22Rv1 (cell line): ENCODE data around the gene LTN1.

Source experiments
- H3K27ac ChIP-seq: fragments of 450-650 bp; 2 replicates; pipeline ENCODE4 v1.5.1; 2017
- CTCF ChIP-seq: fragments of 450-650 bp; IDR thresholded peaks from 2 replicates; pipeline ENCODE4 v1.5.1; 2017; ENCODE audit warnings: mild to moderate bottlenecking
- ZFX ChIP-seq: fragments of 450-650 bp; IDR thresholded peaks from 2 replicates; pipeline ENCODE4 v1.6.1; 2017; ENCODE audit warnings: antibody characterized with exemption, borderline replicate concordance

Gene LTN1

GRCh38 chr21:28928578-28929420 lies 63.9 kb downstream of the LTN1 start:
- TF ChIP-seq ZFX (no peak), CTCF (no peak)

DNA sequence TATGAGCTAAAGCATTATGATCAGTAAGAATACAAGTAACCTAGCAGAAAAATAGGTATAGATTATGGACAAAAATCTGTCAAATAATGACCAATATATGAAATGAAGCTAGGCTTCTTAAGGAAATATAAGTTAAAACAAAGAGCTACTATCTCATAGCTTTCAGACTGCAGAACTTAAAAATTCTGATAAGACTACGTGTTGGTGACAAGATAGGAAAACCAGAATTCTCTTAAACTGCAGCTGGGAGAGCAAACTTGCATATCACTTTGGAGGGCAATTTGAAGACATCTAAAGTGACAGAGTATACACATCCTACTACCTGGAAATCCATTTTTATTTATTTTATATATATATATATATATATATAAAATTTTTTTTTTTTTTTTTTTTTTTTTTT lies 65.5 kb downstream of the LTN1 start:
- no peak overlapping the region for H3K27ac ChIP-seq
- no peak for TF ChIP-seq ZFX
- TF ChIP-seq CTCF, result no peak

More at GRCh38 chr21:28928578-28929420, 63.9 kb downstream of the LTN1 start:
- no peak overlapping the region for H3K27ac ChIP-seq

- no peak for TF ChIP-seq ZFX
- no peak for TF ChIP-seq CTCF
Observed at GRCh38 chr21:28923439-28923975, 69.2 kb downstream of the LTN1 start.

GRCh38 chr21:28922368-28922767 lies 70.3 kb downstream of the LTN1 start:
- TF ChIP-seq ZFX (no peak), CTCF (no peak)
- no peak overlapping the region for H3K27ac ChIP-seq

More at GRCh38 chr21:28923439-28923975, 69.2 kb downstream of the LTN1 start:
- H3K27ac ChIP-seq, result no peak overlapping the region

DNA sequence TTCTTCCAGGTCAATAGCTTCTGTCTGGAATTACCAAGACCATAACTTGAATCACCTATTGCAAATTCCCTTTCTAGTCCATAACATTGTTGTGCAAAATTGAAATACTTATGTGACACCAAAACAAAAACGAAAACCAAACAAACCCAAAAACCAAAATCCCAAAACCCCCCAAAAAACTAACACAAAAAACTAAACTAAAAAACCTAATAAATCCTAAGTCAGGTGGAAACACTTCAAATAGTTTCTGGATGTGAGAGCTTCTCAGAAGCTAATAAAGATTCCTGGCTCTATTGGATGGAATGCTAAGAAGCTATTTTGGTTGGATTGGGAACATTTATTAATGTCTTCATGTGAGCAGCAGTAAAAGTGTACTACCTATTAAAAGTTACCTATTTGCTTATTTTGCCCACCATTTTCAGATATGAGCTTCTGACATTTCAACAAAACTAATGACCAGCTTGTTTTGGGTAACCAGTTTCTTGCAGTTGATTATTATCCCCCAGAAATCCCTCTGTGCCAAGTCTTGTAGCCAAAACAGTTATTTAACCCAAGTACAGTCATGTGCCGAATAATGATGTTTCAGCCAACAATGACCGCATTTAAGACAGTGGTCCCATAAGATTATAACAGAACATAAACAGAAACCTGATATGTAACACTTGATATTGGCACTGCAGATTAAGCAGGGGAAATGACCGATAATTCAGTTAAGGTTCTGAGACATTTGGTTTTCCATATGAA lies 76.4 kb downstream of the LTN1 start:
- no peak overlapping the region for H3K27ac ChIP-seq
- no peak for TF ChIP-seq ZFX

DNA sequence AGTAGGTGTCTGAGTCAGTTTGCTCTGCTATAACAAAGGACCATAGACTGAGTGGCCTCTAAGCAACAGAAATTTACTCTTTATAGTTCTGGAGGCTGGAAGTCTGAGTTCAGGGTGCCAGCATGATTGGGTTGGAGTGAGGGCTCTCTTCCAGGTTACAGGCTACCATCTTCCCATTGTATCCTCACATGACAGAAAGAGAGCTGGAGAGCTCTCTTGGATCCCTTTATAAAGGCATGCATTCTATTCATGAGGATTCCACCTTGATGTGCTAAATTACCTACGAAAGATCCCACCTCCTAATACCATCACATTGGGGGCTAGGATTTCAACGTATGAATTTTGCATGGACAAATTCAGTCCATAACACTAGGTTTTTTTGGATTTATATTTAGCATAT lies 79.6 kb downstream of the LTN1 start:
- no peak overlapping the region for H3K27ac ChIP-seq
- TF ChIP-seq ZFX (no peak), CTCF (no peak)

DNA sequence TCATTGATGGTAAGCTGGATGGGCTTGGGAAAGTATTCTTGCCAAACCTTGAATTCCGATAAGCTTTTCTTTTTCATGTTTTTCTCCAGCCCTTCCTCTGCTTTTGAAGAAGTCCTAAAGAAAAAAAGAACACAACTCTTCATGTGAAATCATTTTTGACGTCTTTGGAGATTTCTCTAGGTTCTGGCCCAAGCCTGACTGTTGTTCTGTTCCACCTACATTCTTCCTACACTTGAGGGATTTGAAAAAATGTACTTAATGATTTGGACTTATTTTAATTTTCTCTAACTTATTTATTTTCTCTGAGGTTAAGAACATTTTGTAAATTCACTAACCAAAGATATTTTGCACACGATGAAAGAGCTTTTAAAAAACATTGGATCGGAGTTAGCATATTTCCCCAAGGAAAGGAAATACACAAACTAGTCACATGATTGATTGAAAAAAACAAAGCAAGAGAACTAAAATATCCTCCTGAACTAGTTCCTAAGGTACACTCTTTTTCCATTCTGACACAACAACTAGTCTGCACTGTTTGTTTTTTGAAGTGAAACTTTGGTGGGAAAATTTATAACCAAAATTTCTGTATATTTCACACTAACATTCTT lies 82.3 kb downstream of the LTN1 start:
- H3K27ac ChIP-seq, result no peak overlapping the region
- no peak for TF ChIP-seq CTCF
- no peak for TF ChIP-seq ZFX
